ENCODE data around the gene DPEP1.

DPEP1 gene

GRCh38 chr16:89599451-89599858 is 14.0 kb upstream of the DPEP1 start:
- POLR2A ChIA-PET (ENCODE audit: low non-redundant PET): interaction anchor here (1.2 kb wide), 1 partner anchor 34 kb away, joined by 4 read pairs; no protein-coding TSS in a partner anchor
- no peak for DNase-seq (ENCODE audit: low spot score)
- CTCF ChIA-PET: interaction anchor here (0.5 to 1.5 kb wide), 5 partner anchors 7 to 260 kb away, joined by 3 to 7 read pairs (median 4); no protein-coding TSS in a partner anchor
- peak overlapping the region; percentile 56 for H3K27ac ChIP-seq
- peak; percentile 28; the same call in 1 of the 2 replicates for TF ChIP-seq CTCF (conservative IDR thresholded peaks at IDR 0.05; ENCODE audit: low read depth)

GRCh38 chr16:89599902-89600301 is 13.5 kb upstream of the DPEP1 start:
- TF ChIP-seq CTCF (conservative IDR thresholded peaks at IDR 0.05; ENCODE audit: low read depth): no peak
- ChIA-PET POLR2A (ENCODE audit: low non-redundant PET) (interaction anchor here (0.5 to 1.2 kb wide), 2 partner anchors 33 to 54 kb away, joined by 4 to 11 read pairs; no protein-coding TSS in a partner anchor), CTCF (interaction anchor here (0.5 to 2.4 kb wide), 7 partner anchors 8 to 260 kb away, joined by 3 to 10 read pairs (median 4); partner anchors contain the start of genes CHMP1A and SPATA33)
- H3K27ac ChIP-seq: peak overlapping the region; percentile 56
- no peak for DNase-seq (ENCODE audit: low spot score)

DNA sequence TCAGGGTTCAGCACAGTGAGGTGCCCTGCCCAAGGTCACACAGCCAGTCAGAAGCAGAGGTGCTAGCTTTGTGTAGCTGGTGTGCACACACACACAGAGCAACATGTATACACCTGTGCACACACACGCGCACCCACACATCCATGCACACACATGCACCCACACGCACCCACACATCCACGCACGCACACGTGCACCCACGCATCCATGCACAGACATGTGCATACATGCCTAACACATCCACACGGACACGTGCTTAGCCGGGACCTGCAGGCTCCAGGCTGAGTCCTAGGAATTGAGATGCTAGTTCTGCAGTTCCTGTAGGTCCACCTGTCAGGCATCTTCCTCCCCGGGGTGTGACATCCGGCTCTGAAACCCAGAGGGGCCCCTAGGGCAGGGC is 13.0 kb upstream of the DPEP1 start:
- DNase-seq (ENCODE audit: low spot score): no peak
- no peak for TF ChIP-seq CTCF (conservative IDR thresholded peaks at IDR 0.05; ENCODE audit: low read depth)
- CTCF ChIA-PET: interaction anchor here (0.6 to 2.4 kb wide), 6 partner anchors 11 to 260 kb away, joined by 3 to 10 read pairs (median 4); partner anchors contain the start of genes CHMP1A and SPATA33
- POLR2A ChIA-PET (ENCODE audit: low non-redundant PET): interaction anchor here (0.5 to 1.2 kb wide), 2 partner anchors 33 to 53 kb away, joined by 4 to 11 read pairs; no protein-coding TSS in a partner anchor
- H3K27ac ChIP-seq: peak overlapping the region; percentile 56

DNA sequence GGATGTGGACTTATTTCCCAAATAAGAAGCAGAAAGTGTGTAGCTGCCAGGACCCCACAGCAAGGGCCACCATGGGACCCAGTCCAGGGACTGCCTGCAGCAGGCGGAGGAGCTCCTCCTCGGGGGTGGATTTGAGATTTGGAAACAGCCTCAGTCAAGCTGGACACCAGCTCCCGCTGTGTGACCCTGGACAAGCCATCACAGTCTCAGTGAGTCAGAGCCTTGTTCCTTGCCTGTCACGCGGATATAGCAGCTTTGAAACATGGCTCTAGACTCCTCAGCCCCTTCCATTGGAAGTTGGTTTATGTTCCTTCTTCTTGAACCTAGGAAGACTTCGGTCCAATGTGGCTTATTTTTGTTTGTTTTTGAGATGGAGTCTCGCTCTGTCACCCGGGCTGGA is 12.5 kb upstream of the DPEP1 start:
- no peak for DNase-seq (ENCODE audit: low spot score)
- H3K27ac ChIP-seq: peak overlapping the region; percentile 56
- CTCF ChIA-PET: interaction anchor here (0.6 to 2.4 kb wide), 5 partner anchors 12 to 260 kb away, joined by 3 to 10 read pairs (median 4); no protein-coding TSS in a partner anchor
- TF ChIP-seq CTCF (conservative IDR thresholded peaks at IDR 0.05; ENCODE audit: low read depth): no peak
- POLR2A ChIA-PET (ENCODE audit: low non-redundant PET): no interaction called here

DNA sequence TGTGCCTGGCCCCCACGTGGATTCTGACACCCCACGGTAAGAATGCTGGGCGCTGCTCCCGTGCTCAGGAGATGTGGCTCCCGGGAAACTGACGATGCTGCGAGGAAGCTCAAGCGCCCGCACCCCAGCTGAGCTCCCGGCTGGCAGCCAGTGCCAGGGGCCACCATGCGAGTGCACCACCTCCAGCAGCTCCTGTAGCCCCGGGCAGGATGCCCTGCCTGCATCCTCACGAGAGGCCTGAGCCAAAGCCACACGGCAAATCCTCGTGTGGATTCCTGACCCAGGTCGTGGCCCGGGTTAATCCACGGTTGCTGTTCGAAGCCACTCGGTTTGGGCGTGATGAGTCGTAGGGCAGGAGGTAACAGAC is 11.6 kb upstream of the DPEP1 start:
- POLR2A ChIA-PET (ENCODE audit: low non-redundant PET): no interaction called here
- peak overlapping the region; percentile 84 for H3K27ac ChIP-seq
- TF ChIP-seq CTCF (conservative IDR thresholded peaks at IDR 0.05; ENCODE audit: low read depth): no peak
- no peak for DNase-seq (ENCODE audit: low spot score)
- CTCF ChIA-PET: interaction anchor here (0.6 to 2.4 kb wide), 4 partner anchors 13 to 382 kb away, joined by 3 to 10 read pairs (median 4); no protein-coding TSS in a partner anchor

- no peak for TF ChIP-seq CTCF (conservative IDR thresholded peaks at IDR 0.05; ENCODE audit: low read depth)
- H3K27ac ChIP-seq: peak overlapping the region; percentile 84
- CTCF ChIA-PET: interaction anchor here (0.6 to 2.4 kb wide), 5 partner anchors 13 to 382 kb away, joined by 3 to 10 read pairs (median 4); no protein-coding TSS in a partner anchor
- POLR2A ChIA-PET (ENCODE audit: low non-redundant PET): no interaction called here
- peak; percentile 93 for DNase-seq (ENCODE audit: low spot score)
These were observed 11.0 kb upstream of the DPEP1 start for GRCh38 chr16:89602273-89602951.
